H1 (cell line): Measurements from ENCODE around the gene POLR3E. TPM values are rescaled to one million over a fixed set of nuclear protein-coding genes. Genes with fewer than 3 reads are reported as not detected.

ENCODE experiments used
- CTCF ChIA-PET: fragments of 300-600 bp; sonication (Branson Sonifier 250); formaldehyde crosslinking; loops from one replicate; lab custom pipeline; 2021; ENCODE audit not compliant: partially characterized antibody; lab: Charles Lee
- POLR2A ChIA-PET: fragments of 300-600 bp; sonication (Branson Sonifier 250); formaldehyde crosslinking; loops from one replicate; lab custom pipeline; 2021; ENCODE audit warnings: inconsistent platforms; ENCODE audit not compliant: partially characterized antibody; lab: Charles Lee
- DNase-seq, 2 experiments: peaks; one replicate each; pipeline versions ENCODE4 v3.0.0 to v3.0.0-alpha.2; 2010 to 2022; ENCODE audit warnings: low spot score in 2 of 2, low read depth in 1 of 2, mixed read lengths in 1 of 2
- FAIRE-seq: peaks from 2 replicates; lab custom pipeline; 2011; peaks lifted over from hg19 to GRCh38; lab: Jason Lieb, UNC
- H2AFZ ChIP-seq: 2 replicates; pipeline ENCODE4 v1.8.1; 2012; ENCODE audit warnings: low read length, inconsistent platforms
- H2AK5ac ChIP-seq: 2 replicates; pipeline ENCODE4 v1.6.1; 2013; ENCODE audit warnings: low read depth, low read length
- H2BK120ac ChIP-seq: replicated peaks from 2 replicates; pipeline ENCODE3; 2013; ENCODE audit warnings: low read depth, low read length, inconsistent platforms
- H2BK12ac ChIP-seq: 2 replicates; pipeline ENCODE4 v1.6.1; 2013; ENCODE audit warnings: low read depth, low read length
- H2BK15ac ChIP-seq: 2 replicates; pipeline ENCODE4 v1.6.1; 2013; ENCODE audit warnings: low read length
- H2BK20ac ChIP-seq: 2 replicates; pipeline ENCODE4 v1.6.1; 2013; ENCODE audit warnings: low read length
- H2BK5ac ChIP-seq: 2 replicates; pipeline ENCODE4 v1.6.1; 2013; ENCODE audit warnings: low read depth, low read length
- H3K14ac ChIP-seq: 2 replicates; pipeline ENCODE4 v1.6.1; 2013; ENCODE audit warnings: inconsistent platforms; ENCODE audit not compliant: insufficient read length
- H3K18ac ChIP-seq: 2 replicates; pipeline ENCODE4 v1.6.1; 2013; ENCODE audit warnings: low read length; ENCODE audit errors: extremely low read depth
- H3K23ac ChIP-seq: 2 replicates; pipeline ENCODE4 v1.6.1; 2013; ENCODE audit warnings: inconsistent platforms; ENCODE audit not compliant: insufficient read length
- H3K23me2 ChIP-seq: 2 replicates; pipeline ENCODE4 v1.6.1; 2013; ENCODE audit warnings: low read depth, low read length
- H3K27ac ChIP-seq: 2 replicates; pipeline ENCODE4 v1.6.1; 2011; ENCODE audit warnings: low read depth, low read length, inconsistent platforms
- H3K27me3 ChIP-seq, 4 experiments: replicated peaks in 1 of 4; 1 replicate in 1 of 4; 2 replicates in 3 of 4; pipeline versions ENCODE4 v1.6.1 to v1.8.1; 2011 to 2013; ENCODE audit warnings: low read length in 3 of 4, mild to moderate bottlenecking in 3 of 4, inconsistent platforms in 2 of 4, mixed read lengths in 2 of 4, moderate library complexity in 1 of 4; ENCODE audit not compliant: control insufficient read depth in 3 of 4, insufficient read depth in 3 of 4; ENCODE audit errors: extremely low read depth in 1 of 4
- H3K36me3 ChIP-seq, 4 experiments: 2 replicates each; pipeline versions ENCODE4 v1.6.1 to v1.8.1; 2011 to 2013; ENCODE audit warnings: mild to moderate bottlenecking in 4 of 4, low read length in 3 of 4, moderate library complexity in 2 of 4, control low read depth in 1 of 4, inconsistent platforms in 1 of 4; ENCODE audit not compliant: insufficient read depth in 4 of 4, control insufficient read depth in 2 of 4
- H3K4ac ChIP-seq: replicated peaks from 2 replicates; pipeline ENCODE3; 2013; ENCODE audit warnings: low read length, low read depth, mixed read lengths, inconsistent platforms; ENCODE audit not compliant: insufficient read length
- H3K4me1 ChIP-seq, 4 experiments: replicated peaks in 1 of 4; 1 replicate in 1 of 4; 2 replicates in 3 of 4; pipeline versions ENCODE4 v1.6.1 to v1.8.1; 2011 to 2013; ENCODE audit warnings: low read length in 3 of 4, inconsistent platforms in 2 of 4, mixed read lengths in 1 of 4; ENCODE audit not compliant: insufficient read depth in 4 of 4, control insufficient read depth in 3 of 4
- H3K4me2 ChIP-seq, 2 experiments: 2 replicates each; pipeline versions ENCODE4 v1.6.1 to v1.8.1; 2011 to 2013; ENCODE audit warnings: low read depth in 2 of 2, low read length in 2 of 2, control low read depth in 1 of 2, inconsistent platforms in 1 of 2, mild to moderate bottlenecking in 1 of 2; ENCODE audit not compliant: insufficient read depth in 1 of 2
- H3K4me3 ChIP-seq, 4 experiments: fragments of 200-600, 300-600 bp in 1 of 4; sonication (generic), shearing (Covaris generic), sonication (Bioruptor Twin) in 1 of 4; 2 replicates each; pipeline versions ENCODE4 v1.5.1 to v1.8.1; 2011 to 2016; ENCODE audit warnings: low read length in 4 of 4, low read depth in 3 of 4, control low read depth in 2 of 4, inconsistent platforms in 2 of 4, mild to moderate bottlenecking in 2 of 4, mixed read lengths in 1 of 4, moderate library complexity in 1 of 4; ENCODE audit not compliant: insufficient read depth in 2 of 4; ENCODE audit errors: extremely low read depth in 1 of 4
- H3K56ac ChIP-seq: replicated peaks from 2 replicates; pipeline ENCODE3; 2013; ENCODE audit warnings: low read depth, mild to moderate bottlenecking, mixed read lengths, low read length, inconsistent platforms; ENCODE audit not compliant: insufficient read length
- H3K79me1 ChIP-seq: 2 replicates; pipeline ENCODE4 v1.6.1; 2013; ENCODE audit warnings: low read depth, low read length, control low read depth
- H3K79me2 ChIP-seq, 2 experiments: 2 replicates each; pipeline versions ENCODE4 v1.6.1 to v1.8.1; 2012 to 2013; ENCODE audit warnings: low read length in 2 of 2, mild to moderate bottlenecking in 2 of 2, inconsistent platforms in 1 of 2; ENCODE audit not compliant: insufficient read depth in 2 of 2, control insufficient read depth in 1 of 2
- H3K9ac ChIP-seq, 4 experiments: replicated peaks in 1 of 4; 1 replicate in 1 of 4; 2 replicates in 3 of 4; pipeline versions ENCODE4 v1.6.1 to v1.8.1; 2011 to 2013; ENCODE audit warnings: low read depth in 3 of 4, low read length in 3 of 4, control low read depth in 2 of 4, mild to moderate bottlenecking in 2 of 4, moderate library complexity in 2 of 4, inconsistent platforms in 1 of 4; ENCODE audit errors: extremely low read depth in 1 of 4
- H3K9me3 ChIP-seq, 2 experiments: 2 replicates each; pipeline versions ENCODE4 v1.6.1 to v1.8.1; 2012 to 2013; ENCODE audit warnings: mild to moderate bottlenecking in 2 of 2, moderate library complexity in 2 of 2, control low read depth in 1 of 2, inconsistent platforms in 1 of 2, low read depth in 1 of 2, low read length in 1 of 2, mixed read lengths in 1 of 2; ENCODE audit not compliant: insufficient read depth in 2 of 2
- H4K20me1 ChIP-seq, 2 experiments: replicated peaks in 1 of 2; 2 replicates each; pipeline versions ENCODE3 to v1.8.1; 2011 to 2013; ENCODE audit warnings: inconsistent platforms in 2 of 2, low read length in 2 of 2, mild to moderate bottlenecking in 1 of 2; ENCODE audit not compliant: insufficient read depth in 2 of 2, control insufficient read depth in 1 of 2
- H4K5ac ChIP-seq: 2 replicates; pipeline ENCODE4 v1.6.1; 2013; ENCODE audit warnings: low read length, low read depth, mixed read lengths, inconsistent platforms; ENCODE audit not compliant: insufficient read length
- H4K8ac ChIP-seq: 2 replicates; pipeline ENCODE4 v1.8.0; 2013; ENCODE audit warnings: mild to moderate bottlenecking, moderate library complexity, low read length, inconsistent platforms; ENCODE audit not compliant: insufficient read depth; ENCODE audit errors: extremely low read depth
- H4K91ac ChIP-seq: replicated peaks from 2 replicates; pipeline ENCODE3; 2013; ENCODE audit warnings: low read length, mixed read lengths, inconsistent platforms; ENCODE audit not compliant: insufficient read length
- BCL11A ChIP-seq, 2 experiments: IDR thresholded peaks; one replicate each; pipeline ENCODE4 v1.6.1; 2011; ENCODE audit warnings: low read depth in 2 of 2, low read length in 2 of 2, mild to moderate bottlenecking in 2 of 2
- WGBS, 2 experiments: shearing (Covaris generic) in 1 of 2; methylation state at CpG; one replicate each; pipeline versions ENCODE4 v1.1.6 to v1.1.7; 2013 to 2015; ENCODE audit warnings: low lambda C conversion rate in 2 of 2, mixed read lengths in 2 of 2, inconsistent platforms in 1 of 2, low coverage in 1 of 2, missing lambda C conversion rate in 1 of 2; ENCODE audit not compliant: insufficient replicate concordance in 2 of 2, insufficient coverage in 1 of 2, insufficient read length in 1 of 2; ENCODE audit errors: extremely low coverage in 1 of 2, missing lambda C conversion rate in 1 of 2; 5-methylcytosine and 5-hydroxymethylcytosine counted together
- polyA plus RNA-seq, 7 experiments: library from polyadenylated mRNA; depleted of rRNA in 3 of 7; stranded (reverse) in 5 of 7; unstranded in 2 of 7; fragments of >200 nt in 5 of 7; fragments of 200-250 nt in 2 of 7; gene quantifications; 1 replicate in 5 of 7; 2 replicates in 1 of 7; 4 replicates in 1 of 7; pipeline versions ENCODE4 v1.2.1 to v1.2.3, GENCODE V29; 2011 to 2013; ENCODE audit warnings: missing spikeins in 2 of 7, mixed read lengths in 2 of 7
- total RNA-seq: library from RNA; stranded (reverse); fragmentation: NEBNext Ultra II Directional; extraction: Animal tissue kit (Norgen Biotek cat#: 25700); gene quantifications from 2 replicates; pipeline ENCODE4 v1.2.1, GENCODE V29; 2021
- TF ChIP-seq, protein P1 (sequence below), 3 experiments: IDR thresholded peaks; 1 replicate in 2 of 3; 2 replicates in 1 of 3; pipeline versions ENCODE4 v1.5.1 to v1.6.1; 2011; ENCODE audit warnings: low read length in 3 of 3, mild to moderate bottlenecking in 3 of 3, inconsistent platforms in 2 of 3, low read depth in 1 of 3, moderate library complexity in 1 of 3; ENCODE audit not compliant: insufficient read depth in 1 of 3; ENCODE audit errors: control extremely low read depth in 1 of 3

Gene POLR3E
- total and polyA plus RNA-seq, 2 of the 8 experiments (the other 6 are each of a cell fraction or from before 2014, with no cell fraction given), result 96.5 to 125 TPM

- Histone ChIP-seq H4K8ac (0 out of 2 replicates have a peak overlapping the region, but pooled peaks have one; percentile 23), H3K79me1 (no peaks in the 10 kb centered on the region), H3K9me3 (no peaks in the 10 kb centered on the region; a peak in 1 of 4 replicates), H4K91ac (no peak overlapping the region), H4K20me1 (no peaks in the 10 kb centered on the region), H3K56ac (no peak overlapping the region), H3K79me2 (no peaks in the 10 kb centered on the region), H2BK120ac (no peak overlapping the region), H2BK20ac (no peak overlapping the region), H2BK12ac (no peak overlapping the region), H3K36me3 (peaks cover 0 to 18% (median 9%) of the 10 kb centered on the region in 4 experiments; a peak in 6 of 8 replicates), H2AFZ (no peak overlapping the region), H3K4ac (no peak overlapping the region), H3K4me2 (no peak overlapping the region), H3K27ac (no peak overlapping the region), H3K27me3 (no peaks in the 10 kb centered on the region), H3K18ac (no peak overlapping the region)
- no peak for DNase-seq
- no peak for FAIRE-seq
- TF ChIP-seq BCL11A (IDR thresholded peaks at IDR 0.05; ENCODE audit: low read depth in 2 of 2, low read length in 2 of 2), result no peak
- TF ChIP-seq, protein P1, sequence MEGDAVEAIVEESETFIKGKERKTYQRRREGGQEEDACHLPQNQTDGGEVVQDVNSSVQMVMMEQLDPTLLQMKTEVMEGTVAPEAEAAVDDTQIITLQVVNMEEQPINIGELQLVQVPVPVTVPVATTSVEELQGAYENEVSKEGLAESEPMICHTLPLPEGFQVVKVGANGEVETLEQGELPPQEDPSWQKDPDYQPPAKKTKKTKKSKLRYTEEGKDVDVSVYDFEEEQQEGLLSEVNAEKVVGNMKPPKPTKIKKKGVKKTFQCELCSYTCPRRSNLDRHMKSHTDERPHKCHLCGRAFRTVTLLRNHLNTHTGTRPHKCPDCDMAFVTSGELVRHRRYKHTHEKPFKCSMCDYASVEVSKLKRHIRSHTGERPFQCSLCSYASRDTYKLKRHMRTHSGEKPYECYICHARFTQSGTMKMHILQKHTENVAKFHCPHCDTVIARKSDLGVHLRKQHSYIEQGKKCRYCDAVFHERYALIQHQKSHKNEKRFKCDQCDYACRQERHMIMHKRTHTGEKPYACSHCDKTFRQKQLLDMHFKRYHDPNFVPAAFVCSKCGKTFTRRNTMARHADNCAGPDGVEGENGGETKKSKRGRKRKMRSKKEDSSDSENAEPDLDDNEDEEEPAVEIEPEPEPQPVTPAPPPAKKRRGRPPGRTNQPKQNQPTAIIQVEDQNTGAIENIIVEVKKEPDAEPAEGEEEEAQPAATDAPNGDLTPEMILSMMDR (IDR thresholded peaks at IDR 0.05; ENCODE audit: control extremely low read depth in 1 of 3, insufficient read depth in 1 of 3, low read depth in 1 of 3, low read length in 3 of 3), result peak in 2 of 3 experiments; percentile 4 to 14; a peak in 1 of 4 replicates
- TF ChIP-seq, all 59 proteins: peak for 1
- WGBS, 2 experiments, result 83% methylated on average over 16 of the region's 16 CpGs; no CpG with 5 or more reads in 1 of the 2 experiments
- Histone ChIP-seq H3K23me2 (no peaks in the 10 kb centered on the region), H3K23ac (no peak overlapping the region), H3K4me3 (no peak overlapping the region), H4K5ac (no peak overlapping the region), H3K4me1 (peaks cover 0 to 5% (median 1%) of the 10 kb centered on the region in 4 experiments; a peak in 3 of 7 replicates), H3K9ac (no peak overlapping the region), H3K14ac (no peak overlapping the region), H2AK5ac (no peak overlapping the region), H2BK5ac (no peak overlapping the region), H2BK15ac (no peak overlapping the region)
- ChIA-PET POLR2A (interaction anchor here (0.8 to 0.9 kb wide), 3 partner anchors 19 to 68 kb away, joined by 3 read pairs; partner anchors contain the start of gene POLR3E), CTCF (interaction anchor here (0.6 to 1.5 kb wide), 10 partner anchors 10 to 146 kb away, joined by 3 to 6 read pairs (median 4); no protein-coding TSS in a partner anchor)
Measured at GRCh38 chr16:22278441-22279230, 18.6 kb upstream of the POLR3E start.
